Activated CD4-positive, alpha-beta T cell treated with anti-CD3 and anti-CD28 coated beads for 1 hour (primary cell): ENCODE results near the gene MIDN.
A peak's percentile ranks its signal among the peaks of the same experiment; 100 is the strongest.
"Not testable (repeated sequence)": the region's sequence is repeated elsewhere in the genome, so short reads cannot be mapped to it uniquely, and the experiment has no call there.

Source experiments
- DNase-seq: peaks from one replicate; pipeline ENCODE4 v3.0.0-alpha.2; 2020

Gene MIDN

DNA sequence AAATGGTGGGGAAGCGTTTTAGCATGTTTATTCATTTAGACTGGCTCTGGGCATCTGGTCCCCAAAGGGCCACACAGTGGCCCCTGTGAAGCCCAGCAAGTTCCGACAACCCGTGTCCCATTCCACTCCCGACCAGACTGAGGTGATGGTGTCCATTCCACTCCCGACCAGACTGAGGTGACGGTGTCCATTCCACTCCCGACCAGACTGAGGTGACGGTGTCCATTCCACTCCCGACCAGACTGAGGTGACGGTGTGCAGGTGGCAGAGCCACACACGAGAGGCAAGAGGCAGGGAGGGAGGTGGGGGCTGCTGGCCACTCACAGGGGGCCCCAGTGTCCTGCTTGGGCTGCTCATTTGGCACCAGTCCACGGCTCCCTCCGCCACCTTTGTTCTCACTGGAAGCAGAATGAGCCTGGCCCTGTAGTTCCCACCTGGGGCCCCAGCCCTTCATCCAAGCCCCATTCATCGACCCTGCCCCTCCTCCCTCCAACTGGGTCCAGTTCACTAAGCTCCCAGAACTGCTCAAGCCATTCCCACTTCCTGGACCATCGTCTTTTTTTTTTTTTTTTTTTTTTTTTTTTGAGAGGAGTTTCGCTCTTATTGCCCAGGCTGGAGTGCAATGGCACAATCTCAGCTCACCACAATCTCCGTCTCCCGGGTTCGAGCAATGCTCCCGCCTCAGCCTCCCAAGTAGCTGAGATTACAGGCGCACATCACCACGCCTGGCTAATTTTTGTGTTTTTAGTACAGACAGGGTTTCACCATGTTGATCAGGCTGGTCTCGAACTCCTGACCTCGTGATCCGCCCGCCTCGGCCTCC is 1.9 kb upstream of the MIDN start:
- DNase-seq, result not testable (repeated sequence)

DNA sequence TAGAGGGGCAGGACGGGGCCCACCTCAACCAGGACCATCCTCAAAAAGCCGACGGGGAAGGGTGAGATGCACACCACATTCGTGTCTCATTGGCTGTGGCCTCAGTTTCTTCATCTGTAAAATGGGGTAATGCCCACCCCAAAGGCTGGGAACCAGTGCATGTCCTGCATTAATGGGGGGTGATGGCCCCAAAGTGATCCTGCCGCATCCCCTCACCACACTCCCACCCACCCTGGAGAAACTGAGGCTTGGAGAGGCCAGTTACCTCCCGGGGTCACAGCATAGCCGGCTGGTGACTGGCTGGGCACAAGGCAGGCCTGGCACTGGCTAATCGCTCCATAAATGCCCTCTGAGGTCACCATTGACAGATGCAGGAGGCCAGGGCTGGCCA is 640 bp upstream of the MIDN start:
- no peak for DNase-seq

DNA sequence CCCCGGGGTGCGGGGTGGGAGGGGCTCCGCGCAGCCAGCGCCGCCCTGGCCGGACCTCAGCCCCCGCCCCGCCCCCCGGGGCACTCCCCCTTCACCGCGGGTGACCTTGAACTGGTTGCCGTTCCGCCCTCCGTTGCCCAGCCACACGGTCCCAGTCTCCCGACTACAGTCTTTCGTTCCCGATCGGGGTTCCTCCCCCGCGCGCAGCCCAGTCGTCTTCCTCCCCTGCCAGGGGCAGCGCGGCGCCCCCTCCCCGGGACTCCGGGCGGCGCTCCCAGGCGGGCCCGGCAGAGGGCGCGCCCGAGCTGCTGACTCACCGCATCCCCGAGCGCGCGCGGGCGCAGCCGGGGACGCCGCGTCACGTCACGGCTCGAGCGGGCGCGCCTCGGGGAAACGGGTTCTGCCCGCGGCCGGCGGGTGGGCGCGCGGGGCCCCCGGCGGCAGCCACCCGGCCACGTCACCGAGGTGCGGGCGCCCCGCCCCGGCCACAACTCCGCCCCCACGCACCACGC is 459 bp downstream of the MIDN start:
- DNase-seq, result peak; percentile 80

DNA sequence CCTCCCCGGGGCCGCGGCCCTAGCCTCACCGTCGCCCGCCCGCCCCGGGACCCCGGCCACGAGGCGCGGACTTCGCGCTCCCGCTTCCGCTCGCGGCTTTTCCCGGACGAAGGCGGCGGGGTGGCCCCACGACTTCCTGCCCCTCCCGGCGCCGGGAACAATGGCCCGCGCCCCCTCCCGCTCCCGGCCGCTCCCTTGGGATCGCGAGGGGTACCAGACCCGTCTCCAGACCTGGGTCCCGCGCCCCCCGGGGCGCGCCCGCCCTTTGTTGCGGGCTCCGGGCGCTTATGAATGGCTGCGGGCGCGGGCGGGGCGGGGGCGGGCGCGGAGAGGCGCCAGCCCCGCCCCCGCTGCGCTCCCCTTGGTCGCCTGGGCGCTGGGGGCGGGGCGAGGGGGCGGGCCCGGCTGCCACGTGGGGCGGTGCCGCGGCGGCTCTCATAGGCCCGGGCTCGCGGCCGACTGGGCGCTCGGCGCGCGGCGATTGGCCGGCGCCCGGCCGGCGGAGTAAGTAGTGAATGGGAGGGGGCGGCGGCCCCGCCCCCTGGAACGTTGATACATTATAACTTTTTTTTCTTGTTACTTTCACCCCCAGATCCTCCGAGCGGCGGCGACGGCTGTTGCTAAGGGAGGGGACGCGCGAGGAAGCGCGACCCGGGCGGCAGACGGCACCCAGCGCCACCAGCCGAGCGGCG is 1.1 kb downstream of the MIDN start:
- DNase-seq, result peak; percentile 91

DNA sequence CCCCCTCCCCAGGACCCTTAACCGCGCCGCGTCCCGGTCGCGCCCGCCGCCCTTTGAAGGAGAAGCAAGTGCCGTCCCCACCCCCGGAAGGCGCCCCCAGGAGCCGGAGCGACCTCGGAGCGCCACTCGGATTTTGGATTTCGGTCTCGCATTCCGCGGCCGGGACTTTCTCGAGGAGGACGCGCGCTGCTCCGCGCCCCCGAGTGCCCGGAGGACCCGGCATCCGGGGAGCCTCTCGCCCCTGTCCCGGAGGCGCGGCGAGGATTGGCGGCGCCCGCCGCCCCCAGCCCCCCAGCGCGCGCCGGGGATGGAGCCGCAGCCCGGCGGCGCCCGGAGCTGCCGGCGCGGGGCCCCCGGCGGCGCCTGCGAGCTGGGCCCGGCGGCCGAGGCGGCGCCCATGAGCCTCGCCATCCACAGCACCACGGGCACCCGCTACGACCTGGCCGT is 1.6 kb downstream of the MIDN start:
- no peak for DNase-seq

DNA sequence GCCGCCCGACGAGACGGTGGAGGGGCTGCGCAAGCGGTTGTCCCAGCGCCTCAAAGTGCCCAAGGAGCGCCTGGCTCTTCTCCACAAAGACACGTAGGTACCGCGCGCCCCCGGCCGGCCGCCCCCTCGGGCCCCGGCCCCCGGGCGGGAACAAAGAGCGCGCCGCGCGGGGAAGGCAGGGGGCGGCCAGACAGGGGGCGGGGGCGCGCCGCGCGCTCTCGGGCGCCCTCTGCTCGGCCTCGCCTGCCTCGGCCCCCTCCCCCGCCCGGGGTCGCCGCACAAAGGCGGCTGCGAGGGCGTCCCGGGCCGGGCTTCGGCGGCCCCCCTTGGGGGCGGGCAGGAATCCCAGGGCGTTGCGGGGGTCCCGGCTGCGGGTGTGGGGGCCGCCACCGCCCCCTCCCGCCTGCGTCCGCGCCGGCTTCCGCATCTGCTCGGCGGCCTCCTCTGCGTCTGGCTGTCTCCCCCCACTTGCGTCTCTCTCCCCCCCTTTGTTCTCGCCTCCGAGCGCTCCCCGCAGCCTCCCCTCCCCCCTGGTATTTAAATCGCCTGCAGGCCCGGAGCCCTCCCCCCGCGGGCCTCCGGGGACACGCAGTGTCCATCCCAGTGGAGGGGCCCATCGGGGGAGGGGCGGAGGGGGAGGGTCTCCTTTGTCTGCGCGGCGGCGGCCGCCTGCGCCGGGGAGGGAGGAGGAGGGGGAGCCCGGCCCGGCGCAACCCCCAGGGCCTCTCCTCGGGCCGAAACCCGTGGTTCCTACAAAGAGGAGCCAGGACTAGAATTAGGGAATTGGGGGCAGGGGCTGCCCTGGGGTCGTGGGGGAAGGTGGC is 2.3 kb downstream of the MIDN start:
- no peak for DNase-seq

DNA sequence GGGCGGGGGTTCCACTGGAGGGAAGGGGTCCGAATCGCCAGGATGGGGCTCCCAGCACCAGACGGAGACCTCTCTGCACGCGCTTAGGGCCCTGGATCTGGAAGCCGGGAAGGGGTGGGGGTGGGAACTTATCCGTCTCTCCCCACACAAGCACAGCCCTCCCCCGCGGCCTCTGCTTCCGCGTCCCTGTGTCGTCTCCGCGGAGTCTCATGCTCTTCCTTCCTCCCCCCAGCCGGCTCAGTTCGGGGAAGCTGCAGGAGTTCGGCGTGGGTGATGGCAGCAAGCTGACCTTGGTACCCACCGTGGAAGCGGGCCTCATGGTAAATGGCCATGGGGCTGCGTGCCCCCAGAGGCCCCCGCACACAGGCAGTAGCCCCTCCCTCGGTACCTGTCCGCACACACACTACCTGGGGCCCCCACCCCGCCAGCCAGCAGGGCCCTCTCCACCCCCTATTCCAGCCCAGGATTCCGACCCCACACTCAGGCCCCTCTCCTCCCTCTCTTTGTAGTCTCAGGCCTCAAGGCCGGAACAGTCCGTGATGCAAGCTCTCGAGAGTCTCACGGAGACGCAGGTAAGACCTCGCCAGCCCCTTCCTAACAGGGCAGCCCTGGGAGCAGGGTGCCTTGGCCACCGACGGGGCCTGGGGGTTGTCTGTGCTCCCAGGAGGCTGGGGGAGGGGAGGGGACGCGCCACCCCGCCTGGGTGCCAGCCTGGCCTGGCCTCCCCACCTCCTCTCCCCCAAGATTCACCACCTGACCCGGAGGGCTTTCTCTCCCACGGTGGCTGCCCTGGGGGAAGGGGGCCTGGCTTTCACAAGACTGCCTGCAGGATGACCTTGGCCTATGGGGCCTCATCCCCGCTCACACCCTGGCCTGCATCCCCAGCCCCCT is 3.2 kb downstream of the MIDN start:
- peak; percentile 49 for DNase-seq

DNA sequence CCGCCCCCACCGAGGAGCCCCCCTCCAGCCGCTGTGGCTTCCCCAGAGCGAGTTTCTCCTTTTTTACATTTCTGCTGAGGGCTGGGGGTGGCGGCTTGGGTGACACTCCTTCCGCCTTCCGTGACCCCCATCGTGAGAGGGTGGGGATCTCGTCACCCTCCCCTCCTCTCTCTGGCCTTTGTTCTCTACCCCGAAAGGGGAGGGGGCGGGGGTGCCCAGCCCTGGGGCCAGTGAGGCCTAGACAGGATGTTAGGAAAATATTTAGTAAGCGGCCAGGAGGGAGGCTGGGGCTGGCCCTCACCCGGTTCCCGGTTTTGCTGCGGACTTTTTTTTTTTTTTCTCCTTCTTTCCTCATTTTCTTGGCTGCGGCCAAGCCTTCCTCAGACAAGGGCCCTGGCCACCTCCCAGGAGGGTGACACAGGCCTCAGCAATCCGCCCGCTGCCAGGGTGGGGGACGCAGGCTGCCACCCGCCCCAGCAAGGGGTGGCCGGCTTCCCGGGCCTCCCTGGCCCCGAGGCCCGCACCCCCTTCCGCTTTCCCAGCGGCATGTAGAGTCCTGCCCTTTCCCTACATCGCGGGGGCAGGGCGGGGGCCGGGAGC is 3.9 kb downstream of the MIDN start:
- DNase-seq, result no peak

DNA sequence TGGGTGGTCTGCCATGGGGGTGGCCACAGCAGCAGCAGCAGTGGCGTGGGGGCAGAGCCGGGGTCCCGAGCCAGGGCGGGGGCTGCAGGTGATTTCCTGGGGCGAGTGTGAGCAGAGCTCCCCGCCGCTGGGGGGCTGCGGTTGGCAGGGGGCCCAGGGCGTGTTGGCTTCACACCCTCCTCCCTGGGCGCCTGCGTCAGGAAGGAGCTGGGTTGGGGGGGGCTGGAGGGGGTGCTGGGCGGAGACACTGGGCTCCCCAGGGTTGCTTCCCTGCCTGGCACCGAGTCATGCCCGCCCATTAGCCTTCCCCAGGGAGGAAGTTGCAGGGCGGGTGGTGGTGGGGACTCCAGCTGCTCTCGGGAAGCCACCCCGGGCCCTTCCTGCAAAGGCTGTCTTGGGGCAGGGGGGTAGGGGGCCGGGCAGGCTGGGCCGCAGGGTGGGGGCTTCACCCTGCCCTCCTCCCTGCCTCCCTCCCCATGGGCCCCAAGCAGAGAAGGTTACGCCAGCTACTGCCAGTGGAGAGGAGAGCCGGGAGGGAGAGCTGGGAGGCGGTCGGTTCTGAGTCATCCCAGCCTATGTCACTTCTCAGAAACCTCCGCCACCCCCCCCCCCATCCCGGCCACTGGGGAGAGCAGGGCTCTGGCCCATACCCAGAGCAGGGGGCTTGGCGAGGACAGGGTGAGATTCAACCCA is 4.6 kb downstream of the MIDN start:
- DNase-seq, result peak; percentile 60

DNA sequence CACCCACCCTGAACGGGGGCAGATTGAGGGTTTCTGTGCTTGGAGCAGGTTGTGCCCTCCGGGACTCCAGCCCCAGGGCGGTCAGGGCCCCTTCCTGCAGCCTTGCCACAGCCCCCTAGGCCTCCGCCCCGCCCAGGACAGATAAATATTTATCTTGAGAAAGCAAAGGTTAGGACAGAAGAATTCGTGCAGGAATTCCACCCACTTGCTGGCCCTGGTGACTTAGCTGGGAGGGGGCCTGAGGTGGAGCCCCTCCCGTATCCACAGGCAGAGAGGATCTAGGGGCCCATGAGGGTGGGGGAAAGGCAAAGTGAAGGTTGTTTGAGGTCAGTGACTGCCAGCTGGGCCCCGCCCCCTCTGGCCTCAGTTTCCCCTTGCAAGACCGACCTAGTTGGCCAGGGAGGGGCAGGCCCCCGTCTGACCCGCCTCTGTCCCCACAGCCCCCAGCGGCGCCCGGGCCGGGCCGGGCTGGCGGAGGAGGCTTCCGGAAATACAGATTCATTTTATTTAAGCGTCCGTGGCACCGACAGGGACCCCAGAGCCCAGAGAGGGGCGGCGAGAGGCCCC is 5.2 kb downstream of the MIDN start:
- DNase-seq, result no peak

DNA sequence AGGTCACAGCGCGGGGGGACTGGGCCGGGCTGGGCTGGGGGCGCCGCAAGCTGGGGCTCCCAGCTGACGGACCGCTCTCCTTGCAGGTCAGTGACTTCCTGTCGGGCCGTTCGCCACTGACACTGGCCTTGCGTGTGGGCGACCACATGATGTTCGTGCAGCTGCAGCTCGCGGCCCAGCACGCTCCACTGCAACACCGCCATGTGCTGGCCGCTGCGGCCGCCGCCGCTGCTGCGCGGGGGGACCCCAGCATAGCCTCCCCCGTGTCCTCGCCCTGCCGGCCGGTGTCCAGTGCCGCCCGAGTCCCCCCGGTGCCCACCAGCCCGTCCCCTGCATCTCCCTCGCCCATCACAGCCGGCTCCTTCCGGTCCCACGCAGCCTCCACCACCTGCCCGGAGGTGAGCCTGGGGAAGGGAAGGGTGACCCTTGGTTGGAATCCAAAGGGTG is 5.7 kb downstream of the MIDN start:
- no peak for DNase-seq

DNA sequence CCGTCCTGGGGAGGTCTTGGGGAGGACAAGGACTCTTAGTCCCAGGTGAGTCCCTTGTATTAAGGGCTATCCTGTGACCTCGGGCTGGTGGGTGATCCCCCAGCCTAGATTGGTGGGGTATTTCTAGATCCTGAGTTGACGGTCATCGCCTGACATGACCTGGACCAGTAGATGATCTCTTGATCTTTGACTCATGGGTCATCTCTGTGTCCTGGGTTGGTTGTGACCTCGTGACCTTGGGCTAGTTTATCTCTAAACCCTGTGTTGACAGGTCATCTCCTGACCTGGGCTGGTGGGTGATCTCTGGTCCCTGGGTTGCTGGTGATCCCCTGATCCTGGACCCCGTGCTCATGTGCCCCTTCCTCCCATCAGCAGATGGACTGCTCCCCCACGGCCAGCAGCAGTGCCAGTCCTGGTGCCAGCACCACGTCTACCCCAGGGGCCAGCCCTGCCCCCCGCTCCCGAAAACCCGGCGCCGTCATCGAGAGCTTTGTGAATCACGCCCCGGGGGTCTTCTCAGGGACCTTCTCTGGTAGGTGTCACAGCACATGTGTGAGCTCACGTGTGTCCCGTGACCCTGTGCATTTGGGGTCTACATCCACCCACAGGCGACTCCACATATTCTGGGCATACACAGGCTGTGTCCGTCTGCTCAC is 6.3 kb downstream of the MIDN start:
- no peak for DNase-seq

DNA sequence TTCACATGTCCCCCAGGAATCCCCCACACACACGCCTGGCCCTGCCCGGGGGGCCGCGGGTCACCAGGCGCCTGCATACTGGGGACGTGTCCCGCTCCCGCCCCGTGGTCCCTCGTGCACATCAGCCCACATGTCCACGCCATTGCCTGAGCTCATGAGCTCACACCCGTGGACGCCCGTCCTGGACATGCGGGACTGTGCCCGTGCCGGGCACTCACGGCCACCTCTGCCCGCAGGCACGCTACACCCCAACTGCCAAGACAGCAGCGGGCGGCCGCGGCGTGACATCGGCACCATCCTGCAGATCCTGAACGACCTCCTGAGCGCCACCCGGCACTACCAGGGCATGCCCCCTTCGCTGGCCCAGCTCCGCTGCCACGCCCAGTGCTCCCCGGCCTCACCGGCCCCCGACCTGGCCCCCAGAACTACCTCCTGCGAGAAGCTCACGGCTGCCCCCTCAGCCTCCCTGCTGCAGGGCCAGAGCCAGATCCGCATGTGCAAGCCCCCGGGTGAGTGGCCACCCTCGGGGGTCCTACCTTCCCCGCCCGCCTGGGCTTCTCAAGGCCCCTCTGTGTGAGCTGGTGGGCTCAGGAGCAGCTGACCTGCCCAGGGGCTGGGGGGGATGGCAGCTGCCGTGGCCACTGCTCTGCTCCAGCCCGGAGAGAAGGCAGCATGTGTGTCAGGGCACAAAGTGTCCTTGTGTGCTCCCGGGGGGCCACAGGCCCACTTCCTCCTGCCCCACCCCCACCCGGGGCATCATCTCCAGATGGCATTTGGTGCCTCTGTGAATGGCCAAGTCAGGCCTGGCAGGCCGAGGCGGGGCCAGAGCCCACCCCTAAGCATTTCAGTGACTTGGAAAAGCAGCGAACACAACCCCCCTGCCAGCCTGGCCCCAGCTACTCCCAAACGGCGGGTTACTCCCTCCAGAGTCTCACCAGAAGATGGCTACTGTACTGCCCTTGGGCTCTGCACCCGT is 7.1 kb downstream of the MIDN start:
- no peak for DNase-seq

DNA sequence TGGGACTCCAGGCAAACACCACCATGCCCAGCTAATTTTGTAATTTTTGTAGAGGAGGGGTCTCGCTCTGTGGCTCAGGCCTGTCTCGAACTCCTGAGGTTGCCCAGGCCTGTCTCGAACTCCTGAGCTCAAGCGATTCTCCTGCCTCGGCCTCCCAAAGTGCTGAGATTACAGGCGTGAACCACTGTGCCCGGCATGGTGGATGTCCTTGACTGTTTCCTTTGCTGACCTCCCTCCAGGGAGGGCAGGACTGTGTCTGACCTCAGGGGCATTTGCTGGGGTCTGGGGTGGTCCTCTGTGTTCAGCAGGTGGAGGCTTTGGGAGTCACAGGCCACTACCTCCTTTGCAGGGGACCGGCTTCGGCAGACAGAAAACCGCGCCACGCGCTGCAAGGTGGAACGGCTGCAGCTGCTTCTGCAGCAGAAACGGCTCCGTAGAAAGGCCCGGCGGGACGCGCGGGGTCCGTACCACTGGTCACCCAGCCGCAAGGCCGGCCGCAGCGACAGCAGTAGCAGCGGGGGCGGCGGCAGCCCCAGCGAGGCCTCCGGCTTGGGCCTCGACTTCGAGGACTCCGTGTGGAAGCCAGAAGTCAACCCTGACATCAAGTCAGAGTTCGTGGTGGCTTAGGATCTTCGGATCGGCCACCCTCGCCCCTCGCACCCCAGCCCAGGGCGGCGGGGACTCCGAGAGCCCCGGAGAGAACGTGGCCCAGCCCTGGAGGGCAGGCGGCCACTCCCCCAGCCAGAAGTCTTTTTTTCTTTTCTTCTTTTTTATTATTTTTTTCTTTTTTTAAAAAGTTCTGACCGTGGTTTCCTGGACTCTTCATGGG is 8.5 kb downstream of the MIDN start:
- DNase-seq, result no peak

DNA sequence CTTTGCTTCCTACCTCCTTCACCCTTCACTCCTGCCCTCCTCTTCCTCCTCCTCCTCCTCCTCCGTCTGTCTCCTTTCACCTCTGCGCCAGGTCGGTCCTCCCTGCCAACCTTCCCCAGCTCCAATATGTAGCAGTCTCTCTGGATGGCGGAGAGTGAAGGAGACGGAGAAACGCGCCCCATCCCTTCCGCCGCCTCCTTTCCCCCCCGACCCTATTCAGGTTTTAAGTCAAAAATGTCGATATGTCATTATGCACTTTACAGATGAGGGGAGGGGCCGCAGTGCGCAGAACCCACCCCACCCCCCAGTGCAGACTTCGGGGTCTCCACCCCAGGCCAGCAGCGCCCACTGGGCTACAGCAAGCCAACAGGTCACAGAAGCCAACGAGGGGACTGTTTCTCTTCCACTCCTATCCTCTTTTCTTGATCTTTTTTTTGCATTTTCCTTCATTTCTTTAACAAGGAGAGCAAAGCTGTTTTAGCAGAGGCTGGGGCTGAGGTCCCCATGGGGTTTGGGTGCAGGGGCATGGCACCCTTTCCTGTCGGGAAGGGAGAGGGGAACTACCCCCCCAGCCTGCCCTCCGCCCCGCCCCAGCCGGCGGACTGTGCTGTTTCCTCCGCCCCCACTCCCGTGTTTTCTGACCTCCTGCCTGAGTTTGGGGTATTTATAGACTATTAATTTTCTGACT is 9.2 kb downstream of the MIDN start:
- DNase-seq, result no peak

DNA sequence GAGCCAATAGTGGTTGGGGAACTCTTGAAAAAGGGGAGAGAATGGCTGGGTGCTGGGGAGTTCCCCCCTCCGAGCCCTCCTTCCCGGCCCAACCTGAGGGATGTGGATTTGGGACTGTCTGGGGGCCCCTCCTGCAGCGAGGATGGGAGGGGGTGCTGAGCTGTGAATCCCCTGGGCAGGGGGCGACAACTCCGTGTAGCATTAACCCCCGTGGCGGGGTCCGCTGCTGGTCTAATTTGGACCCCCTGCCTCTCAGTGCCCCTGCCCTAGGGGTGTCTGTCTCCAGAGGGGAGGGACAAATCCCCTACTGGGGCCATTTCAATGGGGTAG is 9.7 kb downstream of the MIDN start:
- no peak for DNase-seq

DNA sequence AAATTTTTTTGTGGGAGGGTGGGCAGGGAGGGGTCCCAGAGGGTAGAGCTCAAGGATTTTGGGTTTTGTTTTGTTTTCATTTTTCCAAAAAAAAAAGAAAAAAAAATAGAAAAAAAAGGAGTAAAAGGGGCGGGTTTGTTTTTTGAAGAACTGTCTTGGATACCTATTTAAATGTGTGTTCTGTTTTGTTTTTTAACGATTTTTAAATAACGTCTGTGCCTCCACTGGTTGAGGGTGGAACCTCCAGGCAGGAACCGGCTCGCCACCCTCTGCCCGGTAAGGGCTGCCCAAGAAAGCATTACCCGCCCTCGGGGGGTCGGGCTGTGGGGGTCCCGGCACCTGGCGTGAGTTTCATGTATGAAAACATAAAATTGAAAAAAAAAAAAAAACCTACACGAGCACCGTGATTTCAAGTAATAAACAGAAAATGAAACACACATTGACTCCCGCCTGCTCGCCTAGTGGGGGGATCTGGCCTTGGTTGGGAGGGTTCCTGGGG is 10.4 kb downstream of the MIDN start:
- DNase-seq, result no peak
